ENCODE measurements around the gene NKG7.
A peak's percentile ranks its signal among the peaks of the same experiment; 100 is the strongest.
"Not testable (repeated sequence)": the region's sequence is repeated elsewhere in the genome, so short reads cannot be mapped to it uniquely, and the experiment has no call there.

Gene NKG7

GRCh38 chr19:51372649-51373504 lies at the start of gene NKG7:
NKG7 (minus strand) TSS chr19:51372654; CDS start chr19:51372535, 119 bp downstream.
- no peak for DNase-seq

- peak; percentile 93 for DNase-seq
These were observed 49.6 kb upstream of the NKG7 start for GRCh38 chr19:51422053-51422448.

GRCh38 chr19:51421229-51422052 lies 49.0 kb upstream of the NKG7 start:
- no peak for DNase-seq

GRCh38 chr19:51420511-51420910 lies 48.1 kb upstream of the NKG7 start:
- DNase-seq, result not testable (repeated sequence)

- no peak for DNase-seq
These were observed 46.3 kb upstream of the NKG7 start for GRCh38 chr19:51418707-51419106.

DNA sequence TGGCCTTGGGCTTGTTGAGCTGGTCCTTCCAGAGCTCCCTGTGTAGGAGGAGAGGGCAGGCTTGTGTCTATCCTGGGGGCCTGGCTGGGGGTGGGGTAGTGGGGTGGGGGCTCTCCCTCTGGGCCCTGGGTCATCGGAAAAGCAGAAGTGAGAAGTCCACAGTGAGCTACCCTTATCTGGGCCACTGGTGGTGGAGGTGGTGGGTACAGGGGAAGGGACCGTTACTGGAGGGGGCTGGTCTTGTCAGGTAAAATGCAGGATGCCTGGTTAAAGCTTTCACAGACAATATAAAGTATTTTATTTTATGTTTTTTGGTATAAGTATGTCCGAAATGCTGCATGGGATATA lies 45.3 kb upstream of the NKG7 start:
- DNase-seq, result no peak

DNA sequence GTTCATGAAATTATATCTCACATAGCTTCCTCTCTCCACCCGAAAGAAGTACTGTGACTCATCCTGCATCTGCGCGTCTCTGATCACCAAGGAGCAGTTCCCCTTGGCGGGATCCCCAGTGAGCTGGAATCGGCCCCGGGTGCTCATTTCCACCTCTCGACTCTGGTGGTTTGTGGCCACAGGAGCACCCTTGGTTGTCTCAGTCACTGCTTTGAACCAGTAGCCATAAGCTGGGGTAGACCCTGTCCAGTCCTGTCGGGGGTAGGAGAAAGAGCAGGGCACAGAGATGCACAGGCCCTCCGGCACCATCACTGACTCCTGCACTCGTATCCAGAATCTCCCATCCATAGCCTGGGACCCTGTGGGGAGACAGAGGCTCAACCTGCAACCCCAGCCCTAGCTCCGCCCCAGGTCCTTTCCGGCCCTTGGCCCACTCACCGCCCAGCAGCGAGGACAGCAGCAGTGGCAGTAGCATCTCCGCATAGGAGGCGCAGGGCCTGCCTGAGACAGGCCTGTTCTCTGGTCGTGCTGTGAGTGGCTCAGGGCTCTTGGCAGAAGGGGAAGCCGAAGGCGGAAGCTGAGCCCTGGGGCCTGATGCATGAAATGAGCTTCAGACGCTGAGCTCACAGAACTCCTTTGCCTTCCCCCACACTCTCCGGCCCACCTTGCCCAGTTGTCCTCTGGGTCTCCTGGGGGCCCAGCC lies 44.8 kb upstream of the NKG7 start, which contains the start of gene SIGLEC10:
Gene SIGLEC10, minus strand, starts transcription at position 536 of the 703 bp plus-strand sequence. Its CDS starts 61 bp downstream, at position 475.
- no peak for DNase-seq

- DNase-seq, result not testable (repeated sequence)
These were observed 44.0 kb upstream of the NKG7 start for GRCh38 chr19:51416422-51416821.

- no peak for DNase-seq
These were observed 42.7 kb upstream of the NKG7 start for GRCh38 chr19:51415187-51415586.

DNA sequence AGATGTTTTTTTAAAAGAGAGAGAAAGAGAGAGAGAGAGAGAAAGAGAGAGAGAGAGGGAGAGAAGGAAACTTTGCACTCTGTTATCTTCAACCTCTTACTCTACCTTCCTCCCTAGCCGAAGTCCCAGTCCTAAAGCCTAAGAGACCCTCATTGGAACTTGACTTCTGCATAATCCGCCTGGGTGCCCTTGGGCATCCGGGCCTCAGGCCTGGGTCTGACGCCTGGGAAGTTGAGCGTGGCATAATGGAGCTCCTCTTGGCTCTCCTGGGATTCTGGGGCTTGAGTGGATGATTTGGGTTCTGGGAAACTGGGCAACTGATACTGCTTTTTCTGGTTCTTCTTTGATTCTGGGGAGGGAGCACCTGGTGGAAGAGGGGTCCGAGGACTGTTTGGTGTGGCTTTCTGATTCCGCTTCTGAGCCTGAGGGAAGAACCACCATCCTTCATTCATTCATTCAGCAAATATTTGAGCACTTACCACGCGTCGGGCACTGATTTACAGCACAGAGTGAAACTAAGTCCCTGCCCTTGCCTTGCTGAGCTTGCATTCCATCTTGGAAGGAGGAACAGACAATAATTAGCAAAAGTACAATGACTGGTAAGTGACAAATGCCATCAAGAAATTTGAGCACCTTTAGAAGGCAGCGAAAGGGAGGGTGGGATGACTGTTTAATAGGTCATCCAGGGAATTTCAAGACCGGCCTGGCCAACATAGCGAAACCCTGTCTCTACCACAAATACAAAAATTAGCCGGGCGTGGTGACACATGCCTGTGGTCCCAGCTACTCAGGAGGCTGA lies 38.7 kb upstream of the NKG7 start:
- DNase-seq, result no peak

DNA sequence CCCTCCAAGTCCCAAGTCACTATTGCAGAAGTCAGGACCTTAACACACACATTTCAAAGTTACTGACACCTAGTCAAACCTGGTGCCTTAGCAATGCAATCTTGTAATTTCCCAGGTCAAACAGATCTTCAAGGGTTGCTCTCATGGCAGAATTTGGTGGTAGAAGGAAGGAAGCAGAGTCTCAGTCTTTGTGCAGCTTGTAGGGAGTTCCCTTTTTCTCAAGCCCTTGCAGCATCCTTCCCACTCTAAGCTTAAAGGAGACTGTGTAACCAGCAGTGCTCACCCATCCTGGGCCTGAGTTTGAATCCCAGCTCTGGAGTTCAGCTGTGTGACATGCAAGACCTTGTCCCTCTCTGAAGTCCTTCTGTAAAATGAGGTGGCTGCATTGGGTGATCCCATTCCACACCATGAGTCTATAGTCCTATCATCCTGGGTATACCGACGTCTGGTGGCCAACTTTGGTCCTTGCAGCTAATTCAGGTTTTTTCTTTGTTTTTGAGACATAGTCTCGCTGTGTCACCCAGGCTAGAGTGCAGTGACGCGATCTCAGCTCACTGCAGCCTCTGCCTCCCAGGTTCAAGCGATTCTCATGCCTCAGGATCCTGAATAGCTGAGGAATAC lies 35.2 kb upstream of the NKG7 start:
- DNase-seq, result peak; percentile 64

DNA sequence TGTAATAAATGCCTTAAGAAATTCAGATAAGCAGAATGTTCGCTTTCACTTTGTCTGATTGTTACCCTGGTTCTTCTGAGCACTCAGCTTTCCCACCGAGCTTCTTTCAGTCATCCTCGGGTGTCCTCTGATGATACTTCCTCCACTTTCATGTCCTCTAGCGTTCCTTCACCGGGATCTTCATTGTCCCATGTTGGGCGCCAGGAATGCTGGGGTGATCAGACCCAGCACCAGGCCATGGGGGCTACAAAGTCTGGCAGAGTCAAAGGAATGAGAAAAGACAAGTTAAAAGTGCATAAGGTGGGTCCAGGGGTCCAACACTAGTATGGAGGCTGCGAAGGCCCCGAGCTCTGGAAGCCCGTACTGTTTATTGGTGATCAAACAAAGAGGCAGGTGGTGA lies 29.7 kb upstream of the NKG7 start:
- DNase-seq, result no peak

- DNase-seq, result not testable (repeated sequence)
These were observed 27.5 kb upstream of the NKG7 start for GRCh38 chr19:51399936-51400335.

DNA sequence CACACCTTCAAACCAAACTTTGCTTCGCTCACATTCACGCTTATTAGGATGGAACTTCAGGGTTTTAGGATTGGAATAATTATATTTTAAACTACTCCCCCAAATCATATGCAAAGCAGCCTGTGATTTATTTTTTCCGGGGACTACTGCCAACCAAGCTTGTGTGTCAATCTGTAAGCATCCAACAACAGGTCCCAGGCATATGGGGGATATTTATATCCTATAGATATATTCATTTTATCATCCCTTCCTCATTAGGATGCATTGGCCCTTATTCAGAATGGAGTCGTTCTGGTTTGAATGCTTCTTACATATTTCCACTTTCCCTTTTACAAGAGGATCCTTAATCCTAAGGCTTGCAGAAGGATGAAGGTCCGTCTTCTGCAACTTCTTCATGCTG lies 26.8 kb upstream of the NKG7 start:
- no peak for DNase-seq

DNA sequence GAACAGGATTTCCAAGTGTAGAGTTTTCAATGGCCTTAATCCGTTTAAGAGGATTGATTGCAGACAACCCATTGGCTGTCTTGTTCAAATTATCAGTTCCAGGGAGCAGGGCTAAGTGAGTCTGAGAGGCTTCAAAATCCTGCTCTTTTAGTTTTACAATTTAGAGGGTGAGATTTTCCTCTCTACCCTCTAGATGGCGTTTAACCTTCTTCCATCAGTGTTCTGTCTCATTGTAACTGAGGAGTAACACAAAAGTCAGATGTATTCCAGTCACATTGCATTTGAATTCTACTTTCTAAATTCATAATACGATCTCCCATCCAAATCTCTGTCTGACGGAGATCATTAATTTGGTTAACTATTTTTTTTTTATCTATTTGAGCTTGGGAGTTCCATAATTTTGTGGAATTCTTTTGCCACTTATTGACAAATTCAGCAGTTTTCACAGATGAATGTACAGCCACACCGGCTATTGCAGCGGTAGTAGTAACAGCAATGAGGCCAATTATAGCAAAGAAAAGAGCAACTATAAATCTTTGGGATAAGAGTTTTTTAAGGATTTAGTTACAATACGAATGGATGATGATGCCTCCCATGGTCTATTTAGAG lies 25.7 kb upstream of the NKG7 start:
- peak; percentile 37 for DNase-seq

GRCh38 chr19:51397453-51397852 lies 25.0 kb upstream of the NKG7 start:
- DNase-seq, result peak; percentile 24

DNA sequence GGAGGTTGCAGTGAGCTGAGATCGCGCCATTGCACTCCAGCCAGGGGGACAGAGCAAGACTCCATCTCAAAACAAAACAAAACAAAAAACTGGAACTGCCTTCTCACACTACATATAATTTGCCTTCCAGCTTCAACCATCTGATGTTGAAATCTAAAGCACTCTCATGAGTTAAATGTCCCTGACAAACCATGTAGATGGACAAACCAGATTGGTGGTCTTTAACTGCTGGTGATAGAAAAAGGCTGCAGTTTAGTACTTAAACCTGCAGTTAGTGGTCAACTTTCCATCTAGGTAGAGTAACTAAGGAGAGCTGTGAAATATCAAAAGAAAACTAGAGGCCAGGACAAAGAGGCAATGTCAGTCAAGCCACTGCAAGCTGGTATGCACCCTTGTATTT lies 23.7 kb upstream of the NKG7 start:
- DNase-seq, result no peak

- DNase-seq, result peak; percentile 98
These were observed 21.8 kb upstream of the NKG7 start for GRCh38 chr19:51394050-51394836.

GRCh38 chr19:51392701-51393100 lies 20.2 kb upstream of the NKG7 start:
- DNase-seq, result no peak

DNA sequence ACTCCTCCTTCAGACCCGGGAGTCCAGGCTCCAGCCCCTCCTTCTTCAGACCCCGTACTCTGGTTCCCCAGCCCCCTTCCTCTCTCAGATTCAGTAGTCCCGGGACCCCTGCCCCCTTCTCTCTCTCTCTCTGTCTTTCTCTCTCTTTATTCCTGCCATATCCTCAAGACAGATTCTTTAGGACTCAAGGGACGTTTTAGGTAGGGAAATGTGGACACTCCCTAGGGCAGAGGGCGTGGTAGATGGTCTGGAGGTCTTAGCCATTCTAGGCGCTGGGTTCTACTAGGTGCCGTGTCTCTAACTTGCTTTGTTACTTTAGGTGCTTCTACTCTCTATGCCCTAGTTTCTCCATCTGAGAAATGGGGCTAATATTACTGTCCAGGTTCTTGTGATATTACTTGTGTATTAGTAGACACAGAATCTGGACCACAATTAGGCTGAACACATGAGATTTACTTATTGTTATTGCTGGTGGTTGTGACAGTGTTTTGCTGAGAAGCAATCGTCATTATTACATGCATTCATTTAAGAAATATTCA lies 18.7 kb upstream of the NKG7 start:
- no peak for DNase-seq
